K562 (cell line): ENCODE measurements around the gene SLC7A11. TPM values are rescaled to one million over a fixed set of nuclear protein-coding genes. Genes with fewer than 3 reads are reported as not detected.

Source experiments
- CBX8 ChIP-seq: fragments of 200-600 bp; sonication (generic); IDR thresholded peaks from 2 replicates; pipeline ENCODE4 v1.6.1; 2012; ENCODE audit warnings: borderline replicate concordance, mixed run types, low read depth, mild to moderate bottlenecking, moderate library complexity, mixed read lengths, low read length, control low read depth, inconsistent platforms; ENCODE audit not compliant: poor library complexity, severe bottlenecking; ENCODE audit errors: extremely low read depth
- CEBPB ChIP-seq: fragments of 450-650 bp; IDR thresholded peaks from 2 replicates; pipeline ENCODE4 v1.6.1; 2016; ENCODE audit warnings: missing genetic modification characterization, missing compliant biosample characterization
- CREB3L1 ChIP-seq: fragments of 450-650 bp; IDR thresholded peaks from 2 replicates; pipeline ENCODE4 v1.6.1; 2014; ENCODE audit warnings: low read depth, mild to moderate bottlenecking, moderate library complexity, borderline replicate concordance
- HES1 ChIP-seq: fragments of 450-650 bp; IDR thresholded peaks from 2 replicates; pipeline ENCODE4 v1.6.1; 2016; ENCODE audit warnings: low read depth, mild to moderate bottlenecking, moderate library complexity
- MCM3 ChIP-seq: fragments of 450-650 bp; IDR thresholded peaks from 2 replicates; pipeline ENCODE4 v1.6.1; 2016
- PHF8 ChIP-seq: fragments of 200-600 bp; sonication (generic); IDR thresholded peaks from 2 replicates; pipeline ENCODE4 v1.6.1; 2012; ENCODE audit warnings: mixed run types, mild to moderate bottlenecking, inconsistent platforms, low read length, moderate library complexity, borderline replicate concordance
- RREB1 ChIP-seq: fragments of 250-450 bp; sonication (Bioruptor Pico); IDR thresholded peaks from 2 replicates; pipeline ENCODE4 v1.4.0; 2020
- SREBF1 ChIP-seq: fragments of 150-350 bp; IDR thresholded peaks from 2 replicates; pipeline ENCODE4 v1.6.1; 2014; ENCODE audit warnings: antibody characterized with exemption, low read depth, low read length, borderline replicate concordance
- STAT6 ChIP-seq: sonication (generic); formaldehyde crosslinking; IDR thresholded peaks from 2 replicates; pipeline ENCODE4 v1.8.1; 2023; ENCODE audit warnings: mild to moderate bottlenecking, missing genetic modification reagents
- TAF7 ChIP-seq: fragments of 450-650 bp; IDR thresholded peaks from 2 replicates; pipeline ENCODE4 v1.6.1; 2016; ENCODE audit warnings: missing genetic modification characterization, missing compliant biosample characterization
- ZNF830 ChIP-seq: fragments of 250-450 bp; sonication (Bioruptor Pico); IDR thresholded peaks from 2 replicates; pipeline ENCODE4 v1.5.0; 2021; ENCODE audit warnings: mild to moderate bottlenecking
- ZZZ3 ChIP-seq: fragments of 450-650 bp; IDR thresholded peaks from 2 replicates; pipeline ENCODE4 v1.6.1; 2016; ENCODE audit warnings: antibody characterized with exemption, mild to moderate bottlenecking, moderate library complexity
- polyA plus RNA-seq, 8 experiments: library from polyadenylated mRNA; depleted of rRNA in 4 of 8; stranded (reverse) in 5 of 8; unstranded in 3 of 8; fragments of >200 nt; fragmentation: Nextera tagmentation in 2 of 8; fragmentation: Illumina TruSeq in 1 of 8; extraction: Ambion mirVana in 2 of 8; extraction: Trizol in 1 of 8; gene quantifications; 2 replicates each; pipeline versions ENCODE4 v1.2.1 to v1.2.3, GENCODE V29; 2011 to 2014; ENCODE audit warnings: inconsistent platforms in 1 of 8, missing spikeins in 1 of 8
- total RNA-seq, 7 experiments: library from RNA; depleted of rRNA in 6 of 7; stranded (reverse); fragments of >200 nt in 6 of 7; fragmentation: Illumina TruSeq in 2 of 7; extraction: Trizol in 2 of 7; gene quantifications; 2 replicates each; pipeline versions ENCODE4 v1.2.1 to v1.2.3, GENCODE V29; 2011 to 2021; ENCODE audit warnings: low replicate concordance in 1 of 7
- TF ChIP-seq, protein P1 (sequence below): fragments of 250-450 bp; sonication (Bioruptor Pico); IDR thresholded peaks from 2 replicates; pipeline ENCODE4 v1.4.0; 2020; ENCODE audit warnings: mild to moderate bottlenecking, moderate library complexity

The SLC7A11 gene
- total and polyA plus RNA-seq, 9 of the 15 experiments (the other 6 are each of a cell fraction or from before 2014, with no cell fraction given): 4.5 to 26.1 (median 13.5) TPM

DNA sequence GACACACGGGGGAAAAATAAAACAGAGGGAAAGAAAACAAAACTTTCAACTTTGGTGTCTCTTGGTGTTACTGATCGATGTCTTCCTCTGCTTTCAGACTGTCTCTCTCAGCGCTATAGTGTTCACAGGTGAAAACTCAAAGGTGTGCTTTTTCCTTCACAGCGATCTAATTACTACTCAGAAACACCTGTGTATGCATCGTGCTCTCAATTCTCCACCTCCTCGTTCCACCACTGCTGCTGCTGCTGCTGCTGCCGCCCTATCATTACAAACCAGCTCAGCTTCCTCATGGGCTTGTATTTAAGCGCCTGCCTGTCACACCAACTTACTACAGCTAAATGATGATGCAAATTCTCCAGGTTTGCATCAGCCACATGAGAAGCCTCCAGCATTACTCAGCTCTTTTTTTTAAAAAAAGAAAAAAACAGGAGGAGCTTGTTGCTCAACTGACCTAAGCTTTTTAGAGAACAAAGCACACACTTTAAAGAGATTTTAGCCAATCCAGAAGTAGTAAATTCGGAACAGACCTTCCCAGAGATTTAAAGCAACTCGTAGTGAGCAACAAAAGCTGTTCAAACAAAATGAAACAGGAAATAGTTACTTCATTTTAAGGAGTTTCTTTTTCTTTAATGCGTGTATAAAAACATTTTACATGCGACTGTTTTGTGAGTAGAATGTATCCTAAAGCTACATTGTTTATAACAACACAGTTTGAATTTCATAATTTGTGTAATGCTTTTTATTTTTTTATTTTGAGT lies at the start of gene SLC7A11 (continued):
- TF ChIP-seq CREB3L1 (no peak), STAT6 (no peak), CEBPB (tag) (peak; percentile 98), HES1 (no peak), RREB1 (CRISPR knock-in tag) (0 out of 2 replicates have a peak, but pooled peaks have one; percentile 27), CBX8 (no peak), MCM3 (no peak), TAF7 (tag) (peak; percentile 95), ZNF830 (CRISPR knock-in tag) (no peak), ZZZ3 (no peak), PHF8 (peak; percentile 54; the same call in 1 of the 2 replicates), SREBF1 (no peak)
- TF ChIP-seq, protein P1, sequence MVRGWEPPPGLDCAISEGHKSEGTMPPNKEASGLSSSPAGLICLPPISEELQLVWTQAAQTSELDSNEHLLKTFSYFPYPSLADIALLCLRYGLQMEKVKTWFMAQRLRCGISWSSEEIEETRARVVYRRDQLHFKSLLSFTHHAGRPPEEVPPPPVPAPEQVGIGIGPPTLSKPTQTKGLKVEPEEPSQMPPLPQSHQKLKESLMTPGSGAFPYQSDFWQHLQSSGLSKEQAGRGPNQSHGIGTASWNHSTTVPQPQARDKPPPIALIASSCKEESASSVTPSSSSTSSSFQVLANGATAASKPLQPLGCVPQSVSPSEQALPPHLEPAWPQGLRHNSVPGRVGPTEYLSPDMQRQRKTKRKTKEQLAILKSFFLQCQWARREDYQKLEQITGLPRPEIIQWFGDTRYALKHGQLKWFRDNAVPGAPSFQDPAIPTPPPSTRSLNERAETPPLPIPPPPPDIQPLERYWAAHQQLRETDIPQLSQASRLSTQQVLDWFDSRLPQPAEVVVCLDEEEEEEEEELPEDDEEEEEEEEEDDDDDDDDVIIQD (CRISPR knock-in tag): no peak
